Small intestine (tissue), 4 donors: ENCODE measurements around the gene FRMD3. TPM values are rescaled to one million over a fixed set of nuclear protein-coding genes. Genes with fewer than 3 reads are reported as not detected.

ENCODE experiments used
- polyA plus RNA-seq, 4 donors: library from polyadenylated mRNA; stranded (reverse) in 3 of 4; unstranded in 1 of 4; fragments of 200-250 nt in 3 of 4; fragments of 120-200 nt in 1 of 4; gene quantifications; one replicate each; pipeline versions ENCODE4 v1.2.1 to v1.2.3, GENCODE V29; 2013
- donor health status: healthy with polysubstance abuse.
- donor health status: Bipolar disorder and iron deficiency.
- donor health status: healthy.

Gene FRMD3
- polyA plus RNA-seq, 4 donors, result 2.4 to 7.3 (median 4.5) TPM

Other genes with a start within 250 kb of the FRMD3 start
- gene IDNK, start 84.7 kb upstream of the FRMD3 start, polyA plus RNA-seq, result 10 to 100 TPM; 13.0 to 73.4 (median 30.8) TPM
- gene UBQLN1, start 169.6 kb upstream of the FRMD3 start, polyA plus RNA-seq, result 10 to 100 TPM; 40.3 to 71.6 (median 44.1) TPM